ENCODE data around the gene WDFY4. TPM values are rescaled to one million over a fixed set of nuclear protein-coding genes. Genes with fewer than 3 reads are reported as not detected.

WDFY4 gene
- total and polyA plus RNA-seq, 9 of the 15 experiments (the other 6 are each of a cell fraction or from before 2014, with no cell fraction given): 0.01 to 0.02 (median 0.01) TPM; not detected in 6

DNA sequence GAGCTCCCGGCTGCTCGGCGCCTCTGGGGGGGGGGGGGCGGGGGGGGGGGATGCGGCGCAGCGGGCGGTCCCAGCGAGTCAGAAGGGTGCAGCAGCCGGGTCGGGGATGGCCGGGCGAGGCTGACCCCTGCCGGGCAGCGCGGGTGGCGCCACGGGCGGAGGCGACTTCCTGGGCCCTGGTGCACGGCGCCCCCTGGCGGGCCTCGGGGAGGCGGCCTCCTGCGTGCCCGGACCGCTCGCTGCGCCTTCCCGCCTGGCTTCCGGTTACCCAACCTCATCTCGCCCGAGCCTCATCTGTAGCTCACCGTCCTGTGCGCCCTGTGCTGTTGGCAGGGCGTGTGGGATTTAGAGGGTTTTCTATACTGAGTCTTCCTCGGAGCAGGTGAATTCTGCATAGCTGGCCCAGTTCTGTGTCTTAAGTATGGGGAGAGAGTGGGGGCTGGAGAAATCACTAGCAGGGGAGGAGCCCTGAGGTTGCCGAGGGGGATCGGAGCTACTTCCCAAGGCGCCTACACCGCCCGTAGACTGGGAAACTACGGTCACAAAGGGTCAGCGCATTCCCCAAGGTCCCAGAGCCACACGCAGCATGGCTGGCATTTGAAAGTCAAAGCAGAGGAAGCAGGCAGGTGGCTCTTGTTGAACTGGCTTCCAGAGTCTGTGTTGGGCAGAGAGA is 28.3 kb upstream of the WDFY4 start (continued):
- TF ChIP-seq, protein P1, sequence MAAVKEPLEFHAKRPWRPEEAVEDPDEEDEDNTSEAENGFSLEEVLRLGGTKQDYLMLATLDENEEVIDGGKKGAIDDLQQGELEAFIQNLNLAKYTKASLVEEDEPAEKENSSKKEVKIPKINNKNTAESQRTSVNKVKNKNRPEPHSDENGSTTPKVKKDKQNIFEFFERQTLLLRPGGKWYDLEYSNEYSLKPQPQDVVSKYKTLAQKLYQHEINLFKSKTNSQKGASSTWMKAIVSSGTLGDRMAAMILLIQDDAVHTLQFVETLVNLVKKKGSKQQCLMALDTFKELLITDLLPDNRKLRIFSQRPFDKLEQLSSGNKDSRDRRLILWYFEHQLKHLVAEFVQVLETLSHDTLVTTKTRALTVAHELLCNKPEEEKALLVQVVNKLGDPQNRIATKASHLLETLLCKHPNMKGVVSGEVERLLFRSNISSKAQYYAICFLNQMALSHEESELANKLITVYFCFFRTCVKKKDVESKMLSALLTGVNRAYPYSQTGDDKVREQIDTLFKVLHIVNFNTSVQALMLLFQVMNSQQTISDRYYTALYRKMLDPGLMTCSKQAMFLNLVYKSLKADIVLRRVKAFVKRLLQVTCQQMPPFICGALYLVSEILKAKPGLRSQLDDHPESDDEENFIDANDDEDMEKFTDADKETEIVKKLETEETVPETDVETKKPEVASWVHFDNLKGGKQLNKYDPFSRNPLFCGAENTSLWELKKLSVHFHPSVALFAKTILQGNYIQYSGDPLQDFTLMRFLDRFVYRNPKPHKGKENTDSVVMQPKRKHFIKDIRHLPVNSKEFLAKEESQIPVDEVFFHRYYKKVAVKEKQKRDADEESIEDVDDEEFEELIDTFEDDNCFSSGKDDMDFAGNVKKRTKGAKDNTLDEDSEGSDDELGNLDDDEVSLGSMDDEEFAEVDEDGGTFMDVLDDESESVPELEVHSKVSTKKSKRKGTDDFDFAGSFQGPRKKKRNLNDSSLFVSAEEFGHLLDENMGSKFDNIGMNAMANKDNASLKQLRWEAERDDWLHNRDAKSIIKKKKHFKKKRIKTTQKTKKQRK (IDR thresholded peaks at IDR 0.05; ENCODE audit: borderline replicate concordance, low read depth, low read length): no peak
- no peak for TF ChIP-seq RBBP5 (IDR thresholded peaks at IDR 0.05; ENCODE audit: borderline replicate concordance, insufficient read depth, low read length, poor library complexity, severe bottlenecking)
- no peak for TF ChIP-seq BCL6 (CRISPR knock-in tag; IDR thresholded peaks at IDR 0.05)
- TF ChIP-seq, protein P2, sequence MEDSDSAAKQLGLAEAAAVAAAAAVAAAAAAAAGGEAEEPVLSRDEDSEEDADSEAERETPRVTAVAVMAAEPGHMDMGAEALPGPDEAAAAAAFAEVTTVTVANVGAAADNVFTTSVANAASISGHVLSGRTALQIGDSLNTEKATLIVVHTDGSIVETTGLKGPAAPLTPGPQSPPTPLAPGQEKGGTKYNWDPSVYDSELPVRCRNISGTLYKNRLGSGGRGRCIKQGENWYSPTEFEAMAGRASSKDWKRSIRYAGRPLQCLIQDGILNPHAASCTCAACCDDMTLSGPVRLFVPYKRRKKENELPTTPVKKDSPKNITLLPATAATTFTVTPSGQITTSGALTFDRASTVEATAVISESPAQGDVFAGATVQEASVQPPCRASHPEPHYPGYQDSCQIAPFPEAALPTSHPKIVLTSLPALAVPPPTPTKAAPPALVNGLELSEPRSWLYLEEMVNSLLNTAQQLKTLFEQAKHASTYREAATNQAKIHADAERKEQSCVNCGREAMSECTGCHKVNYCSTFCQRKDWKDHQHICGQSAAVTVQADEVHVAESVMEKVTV (CRISPR knock-in tag; IDR thresholded peaks at IDR 0.05): peak; percentile 88
- TF ChIP-seq, protein P3, sequence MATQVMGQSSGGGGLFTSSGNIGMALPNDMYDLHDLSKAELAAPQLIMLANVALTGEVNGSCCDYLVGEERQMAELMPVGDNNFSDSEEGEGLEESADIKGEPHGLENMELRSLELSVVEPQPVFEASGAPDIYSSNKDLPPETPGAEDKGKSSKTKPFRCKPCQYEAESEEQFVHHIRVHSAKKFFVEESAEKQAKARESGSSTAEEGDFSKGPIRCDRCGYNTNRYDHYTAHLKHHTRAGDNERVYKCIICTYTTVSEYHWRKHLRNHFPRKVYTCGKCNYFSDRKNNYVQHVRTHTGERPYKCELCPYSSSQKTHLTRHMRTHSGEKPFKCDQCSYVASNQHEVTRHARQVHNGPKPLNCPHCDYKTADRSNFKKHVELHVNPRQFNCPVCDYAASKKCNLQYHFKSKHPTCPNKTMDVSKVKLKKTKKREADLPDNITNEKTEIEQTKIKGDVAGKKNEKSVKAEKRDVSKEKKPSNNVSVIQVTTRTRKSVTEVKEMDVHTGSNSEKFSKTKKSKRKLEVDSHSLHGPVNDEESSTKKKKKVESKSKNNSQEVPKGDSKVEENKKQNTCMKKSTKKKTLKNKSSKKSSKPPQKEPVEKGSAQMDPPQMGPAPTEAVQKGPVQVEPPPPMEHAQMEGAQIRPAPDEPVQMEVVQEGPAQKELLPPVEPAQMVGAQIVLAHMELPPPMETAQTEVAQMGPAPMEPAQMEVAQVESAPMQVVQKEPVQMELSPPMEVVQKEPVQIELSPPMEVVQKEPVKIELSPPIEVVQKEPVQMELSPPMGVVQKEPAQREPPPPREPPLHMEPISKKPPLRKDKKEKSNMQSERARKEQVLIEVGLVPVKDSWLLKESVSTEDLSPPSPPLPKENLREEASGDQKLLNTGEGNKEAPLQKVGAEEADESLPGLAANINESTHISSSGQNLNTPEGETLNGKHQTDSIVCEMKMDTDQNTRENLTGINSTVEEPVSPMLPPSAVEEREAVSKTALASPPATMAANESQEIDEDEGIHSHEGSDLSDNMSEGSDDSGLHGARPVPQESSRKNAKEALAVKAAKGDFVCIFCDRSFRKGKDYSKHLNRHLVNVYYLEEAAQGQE (IDR thresholded peaks at IDR 0.05; ENCODE audit: borderline replicate concordance): peak; percentile 90
- TF ChIP-seq, protein P3 (CRISPR knock-in tag; IDR thresholded peaks at IDR 0.05; ENCODE audit: low read depth): no peak
- peak; percentile 75; the same call in 1 of the 2 replicates for TF ChIP-seq ZNF282 (CRISPR knock-in tag; IDR thresholded peaks at IDR 0.05)
- TF ChIP-seq, protein P4, sequence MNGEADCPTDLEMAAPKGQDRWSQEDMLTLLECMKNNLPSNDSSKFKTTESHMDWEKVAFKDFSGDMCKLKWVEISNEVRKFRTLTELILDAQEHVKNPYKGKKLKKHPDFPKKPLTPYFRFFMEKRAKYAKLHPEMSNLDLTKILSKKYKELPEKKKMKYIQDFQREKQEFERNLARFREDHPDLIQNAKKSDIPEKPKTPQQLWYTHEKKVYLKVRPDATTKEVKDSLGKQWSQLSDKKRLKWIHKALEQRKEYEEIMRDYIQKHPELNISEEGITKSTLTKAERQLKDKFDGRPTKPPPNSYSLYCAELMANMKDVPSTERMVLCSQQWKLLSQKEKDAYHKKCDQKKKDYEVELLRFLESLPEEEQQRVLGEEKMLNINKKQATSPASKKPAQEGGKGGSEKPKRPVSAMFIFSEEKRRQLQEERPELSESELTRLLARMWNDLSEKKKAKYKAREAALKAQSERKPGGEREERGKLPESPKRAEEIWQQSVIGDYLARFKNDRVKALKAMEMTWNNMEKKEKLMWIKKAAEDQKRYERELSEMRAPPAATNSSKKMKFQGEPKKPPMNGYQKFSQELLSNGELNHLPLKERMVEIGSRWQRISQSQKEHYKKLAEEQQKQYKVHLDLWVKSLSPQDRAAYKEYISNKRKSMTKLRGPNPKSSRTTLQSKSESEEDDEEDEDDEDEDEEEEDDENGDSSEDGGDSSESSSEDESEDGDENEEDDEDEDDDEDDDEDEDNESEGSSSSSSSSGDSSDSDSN (IDR thresholded peaks at IDR 0.05; ENCODE audit: borderline replicate concordance in 1 of 2, low read depth in 2 of 2, low read length in 2 of 2): peak in 1 of 2 experiments; percentile 89; a peak in 2 of 4 replicates
- TF ChIP-seq ZNF354B (CRISPR knock-in tag; IDR thresholded peaks at IDR 0.05): no peak
- no peak for TF ChIP-seq PURB (CRISPR knock-in tag; IDR thresholded peaks at IDR 0.05; ENCODE audit: low read depth)
